Erythroblast (primary cell): ENCODE results near the gene TET1.

Experiments
- GATA1 ChIP-seq: IDR thresholded peaks from 2 replicates; pipeline ENCODE4 v1.6.1; 2011; ENCODE audit warnings: low read depth, mild to moderate bottlenecking, control low read depth, low read length, moderate library complexity
- POLR2A ChIP-seq: IDR thresholded peaks from 2 replicates; pipeline ENCODE4 v1.6.1; 2011; ENCODE audit warnings: mild to moderate bottlenecking, low read length

DNA sequence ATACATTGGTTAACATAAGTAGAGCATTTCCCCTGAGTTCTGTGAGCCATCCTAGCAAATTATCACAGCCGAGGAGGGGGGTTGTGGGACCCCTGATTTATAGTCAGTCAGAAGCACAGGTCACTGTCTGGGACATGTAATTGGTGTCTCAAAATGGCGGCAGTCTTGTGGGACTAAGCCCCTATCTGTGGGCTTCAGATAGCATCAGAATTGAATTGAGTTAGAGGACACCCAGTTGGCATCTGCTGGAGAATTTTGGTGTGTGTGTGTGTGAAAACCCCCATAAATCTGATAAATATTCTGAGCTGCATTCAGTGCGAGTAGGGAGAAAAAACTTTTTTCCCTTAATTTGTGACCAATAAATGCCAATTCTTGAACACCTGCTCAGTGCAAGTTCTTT, 6.5 kb upstream of the TET1 start:
- TF ChIP-seq POLR2A (no peak), GATA1 (no peak)
